ENCODE data around the gene ZSWIM1.
"Not testable (repeated sequence)": the region's sequence is repeated elsewhere in the genome, so short reads cannot be mapped to it uniquely, and the experiment has no call there.

Gene ZSWIM1

GRCh38 chr20:45890077-45890984, 9.3 kb downstream of the ZSWIM1 start:
- peak; percentile 88 for DNase-seq (ENCODE audit: low spot score)

- DNase-seq (ENCODE audit: low spot score) = peak; percentile 95
Observed at GRCh38 chr20:45890985-45891983, 10.3 kb downstream of the ZSWIM1 start, which contains the start of the genes CTSA and NEURL2. Gene CTSA, plus strand, starts transcription at chr20:45891335. Its CDS starts 234 bp downstream, at chr20:45891569. Gene NEURL2, minus strand, starts transcription at chr20:45891208. Its CDS starts 217 bp downstream, at chr20:45890991.

DNA sequence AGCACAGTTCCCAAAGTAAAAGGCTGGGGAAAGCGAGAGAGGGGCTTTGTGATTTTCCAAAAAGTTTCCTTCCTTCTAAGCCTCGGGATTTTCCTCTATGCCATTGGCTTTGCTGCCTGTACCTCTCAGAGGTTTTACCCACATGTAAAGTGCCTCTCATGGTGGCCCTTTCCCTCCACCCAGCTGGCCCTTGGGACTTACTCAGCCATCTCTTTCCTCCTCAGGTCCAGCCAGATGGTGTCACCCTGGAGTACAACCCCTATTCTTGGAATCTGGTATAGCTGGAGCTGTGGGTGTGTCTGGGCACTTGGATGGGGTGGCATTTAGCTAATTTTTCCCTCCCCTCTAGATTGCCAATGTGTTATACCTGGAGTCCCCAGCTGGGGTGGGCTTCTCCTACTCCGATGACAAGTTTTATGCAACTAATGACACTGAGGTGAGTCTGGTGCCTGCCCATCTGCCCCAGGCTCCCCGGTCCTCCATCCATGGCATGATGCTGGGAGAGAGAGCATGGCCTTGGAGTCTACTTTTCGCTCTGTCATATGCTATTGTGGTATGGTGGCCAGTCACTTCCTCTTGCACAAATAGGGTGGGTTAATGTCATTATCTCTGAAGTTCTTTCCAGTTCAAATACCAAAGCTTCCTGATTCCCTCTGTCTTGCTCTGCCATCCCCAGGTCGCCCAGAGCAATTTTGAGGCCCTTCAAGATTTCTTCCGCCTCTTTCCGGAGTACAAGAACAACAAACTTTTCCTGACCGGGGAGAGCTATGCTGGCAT, 11.2 kb downstream of the ZSWIM1 start:
- no peak for DNase-seq (ENCODE audit: low spot score)

DNA sequence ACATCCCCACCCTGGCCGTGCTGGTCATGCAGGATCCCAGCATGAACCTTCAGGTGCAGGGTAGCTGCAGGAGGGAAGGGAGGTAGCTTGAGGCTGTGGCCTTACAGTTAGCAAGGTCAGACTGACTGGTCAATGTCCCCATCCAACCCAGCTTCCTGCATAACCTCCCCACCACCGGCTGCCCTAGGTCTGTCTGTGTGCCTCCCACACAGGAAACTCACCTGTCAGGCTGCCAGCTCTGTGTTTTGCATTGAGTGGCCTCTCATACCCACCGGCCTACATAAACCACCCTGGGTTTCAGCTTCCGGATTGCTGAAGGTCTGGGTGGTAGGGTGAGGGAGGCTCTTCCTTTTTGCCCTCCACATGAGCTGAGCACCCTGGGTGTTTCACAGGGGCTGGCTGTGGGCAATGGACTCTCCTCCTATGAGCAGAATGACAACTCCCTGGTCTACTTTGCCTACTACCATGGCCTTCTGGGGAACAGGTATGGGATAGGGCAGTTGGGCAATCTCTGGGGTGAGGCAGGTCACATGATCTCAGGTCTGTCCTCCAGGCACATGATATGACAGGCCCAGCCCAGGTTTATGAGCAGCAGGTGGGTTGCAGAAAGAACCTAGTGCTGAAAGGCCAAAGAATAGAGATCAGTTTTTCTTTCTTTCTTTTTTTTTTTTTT, 11.9 kb downstream of the ZSWIM1 start:
- no peak for DNase-seq (ENCODE audit: low spot score)

- no peak for DNase-seq (ENCODE audit: low spot score)
Observed at GRCh38 chr20:45893831-45894230, 12.8 kb downstream of the ZSWIM1 start.

DNA sequence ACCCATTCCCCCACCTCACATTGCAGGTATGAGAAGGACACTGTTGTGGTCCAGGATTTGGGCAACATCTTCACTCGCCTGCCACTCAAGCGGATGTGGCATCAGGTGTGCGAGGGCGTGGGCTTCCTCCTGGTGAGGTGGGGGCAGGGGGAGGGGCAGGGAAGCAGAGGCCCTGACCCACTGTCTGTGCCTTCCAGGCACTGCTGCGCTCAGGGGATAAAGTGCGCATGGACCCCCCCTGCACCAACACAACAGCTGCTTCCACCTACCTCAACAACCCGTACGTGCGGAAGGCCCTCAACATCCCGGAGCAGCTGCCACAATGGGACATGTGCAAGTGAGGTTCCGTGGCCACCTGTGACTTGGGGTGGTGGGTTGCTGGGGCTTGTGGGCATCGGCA, 13.8 kb downstream of the ZSWIM1 start:
- DNase-seq (ENCODE audit: low spot score) = no peak

DNA sequence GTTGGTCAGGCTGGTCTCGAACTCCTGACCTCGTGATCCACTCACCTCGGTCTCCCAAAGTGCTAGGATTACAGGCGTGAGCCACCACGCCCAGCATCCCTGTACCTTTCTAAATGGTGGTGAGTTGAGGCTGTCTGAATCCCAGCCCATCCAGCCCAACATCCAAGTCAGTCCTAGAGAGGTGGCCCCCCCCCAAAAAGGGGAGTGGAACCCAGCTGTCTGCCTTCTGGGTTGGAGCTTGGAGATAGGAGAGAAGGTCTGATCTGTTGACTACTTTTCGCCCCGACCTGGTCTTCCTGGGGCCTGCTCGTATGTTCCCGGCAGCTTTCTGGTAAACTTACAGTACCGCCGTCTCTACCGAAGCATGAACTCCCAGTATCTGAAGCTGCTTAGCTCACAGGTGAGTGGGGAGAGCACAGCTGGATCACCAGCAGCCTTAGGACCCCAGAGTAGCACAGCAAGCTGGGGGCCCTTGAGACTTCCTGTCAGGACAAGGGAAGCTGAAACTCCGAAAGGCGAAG, 15.7 kb downstream of the ZSWIM1 start:
- no peak for DNase-seq (ENCODE audit: low spot score)

DNA sequence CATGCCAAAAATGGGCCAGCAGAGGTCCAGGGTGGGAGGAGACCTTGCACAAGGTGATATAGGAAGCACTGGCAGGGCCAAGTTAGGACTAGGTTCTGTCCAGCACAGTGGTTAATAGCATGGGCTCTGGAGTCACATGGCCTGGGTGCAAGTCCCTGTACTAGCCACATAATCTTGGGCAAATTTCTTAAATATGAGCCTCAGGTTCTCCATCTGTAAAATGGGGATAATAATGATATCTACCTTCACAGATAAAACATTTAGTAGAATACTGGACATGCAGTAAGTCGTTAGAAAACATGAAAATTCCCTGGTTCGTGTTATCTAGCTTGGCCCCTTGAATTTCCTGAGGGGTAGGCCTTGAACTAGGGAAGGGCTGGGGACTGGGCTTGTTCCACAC, 16.3 kb downstream of the ZSWIM1 start:
- no peak for DNase-seq (ENCODE audit: low spot score)

DNA sequence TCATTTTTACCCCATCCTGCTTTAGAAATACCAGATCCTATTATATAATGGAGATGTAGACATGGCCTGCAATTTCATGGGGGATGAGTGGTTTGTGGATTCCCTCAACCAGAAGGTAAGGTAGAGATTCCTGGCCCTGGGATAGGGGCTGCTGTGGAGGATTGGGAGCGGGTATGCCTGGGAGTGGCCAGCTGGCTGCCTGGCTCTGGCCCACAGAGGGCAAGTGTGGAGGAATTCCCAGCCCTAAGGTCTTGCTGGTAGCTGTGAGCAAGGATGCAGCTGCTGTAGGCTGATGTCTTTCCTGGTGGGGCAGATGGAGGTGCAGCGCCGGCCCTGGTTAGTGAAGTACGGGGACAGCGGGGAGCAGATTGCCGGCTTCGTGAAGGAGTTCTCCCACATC, 16.7 kb downstream of the ZSWIM1 start:
- no peak for DNase-seq (ENCODE audit: low spot score)

DNA sequence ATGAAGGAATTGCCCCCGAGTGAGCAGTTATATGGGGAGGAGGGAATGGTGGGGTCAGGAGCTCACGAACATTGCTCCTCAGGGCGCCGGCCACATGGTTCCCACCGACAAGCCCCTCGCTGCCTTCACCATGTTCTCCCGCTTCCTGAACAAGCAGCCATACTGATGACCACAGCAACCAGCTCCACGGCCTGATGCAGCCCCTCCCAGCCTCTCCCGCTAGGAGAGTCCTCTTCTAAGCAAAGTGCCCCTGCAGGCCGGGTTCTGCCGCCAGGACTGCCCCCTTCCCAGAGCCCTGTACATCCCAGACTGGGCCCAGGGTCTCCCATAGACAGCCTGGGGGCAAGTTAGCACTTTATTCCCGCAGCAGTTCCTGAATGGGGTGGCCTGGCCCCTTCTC, 17.3 kb downstream of the ZSWIM1 start:
- DNase-seq (ENCODE audit: low spot score) = no peak

- DNase-seq (ENCODE audit: low spot score) = no peak
Observed at GRCh38 chr20:45899046-45899835, 18.2 kb downstream of the ZSWIM1 start.

DNA sequence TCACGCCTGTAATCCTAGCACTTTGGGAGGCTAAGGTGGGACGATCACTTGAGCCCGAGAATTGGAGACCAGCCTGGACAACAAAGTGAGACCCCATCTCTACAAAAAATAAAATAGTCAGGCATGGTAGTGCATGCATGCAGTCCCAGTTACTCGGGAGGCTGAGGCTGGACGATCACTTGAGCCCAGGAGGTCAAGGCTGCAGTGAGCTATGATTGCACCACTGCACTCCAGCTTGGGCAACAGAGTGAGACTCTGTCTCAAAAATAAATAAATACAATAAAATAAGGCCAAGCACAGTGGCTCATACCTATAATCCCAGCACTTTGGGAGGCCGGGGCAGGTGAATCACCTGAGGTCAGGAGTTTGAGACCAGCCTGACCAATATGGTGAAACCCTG, 20.3 kb downstream of the ZSWIM1 start:
- not testable (repeated sequence) for DNase-seq (ENCODE audit: low spot score)

- no peak for DNase-seq (ENCODE audit: low spot score)
Observed at GRCh38 chr20:45902199-45902701, 21.2 kb downstream of the ZSWIM1 start.

DNA sequence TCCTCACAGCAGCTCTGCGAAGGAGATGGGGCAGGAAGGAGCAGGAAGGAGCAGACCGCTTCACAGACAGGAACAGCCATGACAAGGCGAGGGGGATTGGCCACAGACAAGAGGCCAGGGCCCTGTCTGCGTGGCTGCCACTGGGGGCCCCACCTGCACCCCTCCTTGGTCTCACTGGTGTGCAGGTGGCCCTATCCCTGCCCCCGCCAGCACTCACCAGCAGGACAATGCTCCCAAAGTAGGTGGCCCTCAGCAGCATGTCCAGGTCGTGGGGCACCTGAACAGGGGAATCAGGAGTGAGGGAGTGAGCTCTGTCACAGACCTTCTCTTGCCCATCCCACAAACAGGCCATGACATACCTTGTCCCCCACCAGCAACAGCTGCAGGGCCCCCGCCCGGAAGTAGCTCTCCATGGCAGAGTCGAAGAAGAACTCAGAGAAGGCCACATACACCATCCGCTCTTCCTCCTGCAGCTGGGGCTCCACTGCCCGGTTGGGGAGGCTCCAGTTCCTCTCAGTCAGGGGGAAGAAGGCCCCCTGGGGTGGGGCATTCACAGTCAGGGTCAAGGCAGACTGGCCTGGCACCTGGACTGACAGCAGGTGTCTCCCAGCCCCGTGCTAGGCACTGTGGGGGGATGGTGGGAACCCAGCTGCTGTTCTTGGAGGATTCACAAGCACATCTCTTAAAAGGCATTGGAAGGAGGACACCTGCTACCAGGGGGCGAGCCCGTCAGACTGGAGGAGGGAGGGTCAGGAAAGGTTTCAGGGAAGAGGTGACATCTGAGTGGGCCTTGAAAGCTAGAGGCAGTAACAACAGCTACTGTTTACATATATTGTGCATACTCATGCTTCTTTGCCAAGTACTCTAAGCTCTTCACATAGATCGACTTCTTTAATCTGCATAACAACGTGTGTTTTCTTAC, 23.8 kb downstream of the ZSWIM1 start:
- DNase-seq (ENCODE audit: low spot score) = no peak

DNA sequence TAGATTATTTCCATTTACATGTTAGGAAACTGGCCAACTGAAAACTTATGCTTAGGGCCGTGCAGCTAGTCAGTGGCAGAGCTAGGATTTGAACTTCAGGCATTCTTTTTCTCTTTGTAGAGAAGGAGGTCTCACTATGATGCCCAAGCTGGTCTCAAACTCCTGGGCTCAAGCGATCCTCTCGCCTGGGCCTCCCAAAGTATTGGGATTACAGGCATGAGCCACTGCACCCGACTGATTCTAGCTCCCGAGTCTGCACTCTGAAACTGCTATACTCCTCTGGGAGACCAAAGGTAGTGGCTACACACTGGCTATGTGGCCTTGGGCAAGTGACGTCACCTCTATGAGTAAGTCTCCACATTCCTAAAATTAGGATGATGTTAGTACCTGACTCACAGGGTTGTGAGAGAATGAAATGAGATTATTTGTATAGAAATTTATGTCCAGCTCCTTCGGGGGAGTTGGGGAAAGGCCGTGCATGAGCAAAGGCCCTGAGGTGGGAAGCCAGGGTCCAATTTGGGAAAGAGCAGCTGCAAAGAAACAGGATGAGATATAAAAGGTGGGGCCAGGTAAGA, 24.6 kb downstream of the ZSWIM1 start:
- DNase-seq (ENCODE audit: low spot score) = no peak

GRCh38 chr20:45907219-45907948, 26.4 kb downstream of the ZSWIM1 start:
- no peak for DNase-seq (ENCODE audit: low spot score)

DNA sequence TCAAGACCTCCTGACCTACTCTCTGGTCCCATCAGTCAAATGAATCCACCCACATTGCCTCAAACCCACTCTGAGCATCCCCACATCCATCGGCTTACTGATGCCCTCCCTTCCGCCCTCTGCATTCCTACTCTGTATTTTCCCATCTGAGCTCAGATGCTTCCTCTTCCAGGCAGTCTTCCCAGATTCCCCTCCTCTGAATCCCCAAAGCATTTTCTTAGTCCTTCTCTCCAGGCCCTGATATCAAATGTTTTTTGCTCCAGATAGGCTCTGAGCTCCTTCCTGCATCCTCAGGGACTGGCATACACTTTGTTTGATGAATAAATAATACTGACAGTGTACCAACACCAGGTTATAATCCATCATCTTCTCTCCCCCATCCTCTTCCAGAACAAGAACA, 27.1 kb downstream of the ZSWIM1 start:
- no peak for DNase-seq (ENCODE audit: low spot score)

Measured in left forelimb (tissue), 1 donor.